Skeletal muscle satellite cell (primary cell): ENCODE data around the gene PLXDC1.

Source experiments
- H3K27me3 ChIP-seq: 2 replicates; pipeline ENCODE4 v1.7.0; 2013; ENCODE audit warnings: low read length; ENCODE audit not compliant: control insufficient read depth, insufficient read depth
- H3K36me3 ChIP-seq: 2 replicates; pipeline ENCODE4 v1.7.0; 2013; ENCODE audit warnings: mild to moderate bottlenecking, control low read depth, low read length; ENCODE audit not compliant: insufficient read depth
- H3K4me1 ChIP-seq: 2 replicates; pipeline ENCODE4 v1.7.0; 2013; ENCODE audit warnings: low read length; ENCODE audit not compliant: control insufficient read depth, insufficient read depth
- H3K4me2 ChIP-seq: 2 replicates; pipeline ENCODE4 v1.7.0; 2013; ENCODE audit warnings: mild to moderate bottlenecking, low read length
- H3K4me3 ChIP-seq: 2 replicates; pipeline ENCODE4 v1.7.0; 2013; ENCODE audit warnings: low read length
- H3K9ac ChIP-seq: 2 replicates; pipeline ENCODE4 v1.7.0; 2013; ENCODE audit warnings: mild to moderate bottlenecking, low read depth, low read length, moderate library complexity
- H3K9me3 ChIP-seq: replicated peaks from 2 replicates; pipeline ENCODE4 v1.7.0; 2013; ENCODE audit warnings: mild to moderate bottlenecking, control low read depth, low read length

PLXDC1 gene

GRCh38 chr17:39194089-39194984 lies 42.9 kb upstream of the PLXDC1 start:
- Histone ChIP-seq H3K9ac (no peak overlapping the region), H3K4me1 (peaks cover 34% of the 10 kb centered on the region), H3K4me2 (peak overlapping the region; percentile 85), H3K4me3 (peak overlapping the region; percentile 88), H3K36me3 (peaks cover 33% of the 10 kb centered on the region), H3K27me3 (no peaks in the 10 kb centered on the region), H3K9me3 (no peaks in the 10 kb centered on the region)

- Histone ChIP-seq H3K4me1 (peaks cover 34% of the 10 kb centered on the region), H3K9ac (no peak overlapping the region), H3K36me3 (peaks cover 38% of the 10 kb centered on the region), H3K27me3 (no peaks in the 10 kb centered on the region), H3K9me3 (no peaks in the 10 kb centered on the region), H3K4me2 (no peak overlapping the region), H3K4me3 (no peak overlapping the region)
Observed at GRCh38 chr17:39193346-39193745, 41.9 kb upstream of the PLXDC1 start.

GRCh38 chr17:39192901-39193300 lies 41.5 kb upstream of the PLXDC1 start:
- no peak overlapping the region for H3K4me2 ChIP-seq
- no peak overlapping the region for H3K9ac ChIP-seq
- no peaks in the 10 kb centered on the region for H3K9me3 ChIP-seq
- peaks cover 42% of the 10 kb centered on the region for H3K36me3 ChIP-seq
- H3K27me3 ChIP-seq = no peaks in the 10 kb centered on the region
- H3K4me3 ChIP-seq = no peak overlapping the region
- peaks cover 30% of the 10 kb centered on the region for H3K4me1 ChIP-seq

DNA sequence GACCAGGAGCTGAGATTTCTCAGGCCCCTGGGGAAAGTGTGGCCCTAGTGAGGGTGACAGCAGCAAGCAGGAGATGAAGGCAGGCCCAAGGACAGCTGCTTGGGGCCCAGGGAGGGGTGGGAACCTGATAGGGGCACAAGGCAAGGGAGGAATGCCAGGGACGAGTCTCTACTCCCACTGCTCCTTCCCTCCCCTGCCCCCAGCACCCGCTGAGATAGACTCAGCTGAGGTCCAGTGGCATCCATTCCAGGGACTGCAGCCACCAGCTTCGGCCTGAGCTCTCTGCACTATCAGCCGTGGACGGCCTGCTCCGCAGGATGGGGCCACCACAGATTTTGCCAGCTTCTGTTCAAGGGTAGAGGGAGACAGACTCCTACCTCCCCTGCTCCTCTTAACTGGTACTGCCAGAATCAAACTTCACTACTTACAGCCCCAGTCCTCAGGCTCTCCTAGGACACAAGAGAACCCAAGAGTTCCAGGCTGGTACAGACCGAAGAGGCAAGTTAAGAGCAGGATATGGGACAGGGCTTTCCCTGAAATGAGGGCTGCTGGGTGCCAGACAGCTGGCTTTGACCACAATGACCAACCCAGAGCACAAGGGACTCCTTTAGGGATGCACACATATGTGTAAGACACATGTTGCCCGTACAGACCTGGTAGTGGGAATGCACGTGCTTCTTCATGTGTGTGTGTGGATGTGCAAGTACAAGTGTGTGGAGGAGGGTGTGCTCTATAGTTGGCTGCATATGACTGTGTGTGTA lies 40.5 kb upstream of the PLXDC1 start:
- H3K9ac ChIP-seq = no peak overlapping the region
- no peak overlapping the region for H3K4me2 ChIP-seq
- no peaks in the 10 kb centered on the region for H3K9me3 ChIP-seq
- peaks cover 28% of the 10 kb centered on the region for H3K4me1 ChIP-seq
- H3K27me3 ChIP-seq = no peaks in the 10 kb centered on the region
- no peak overlapping the region for H3K4me3 ChIP-seq
- H3K36me3 ChIP-seq = peaks cover 50% of the 10 kb centered on the region

DNA sequence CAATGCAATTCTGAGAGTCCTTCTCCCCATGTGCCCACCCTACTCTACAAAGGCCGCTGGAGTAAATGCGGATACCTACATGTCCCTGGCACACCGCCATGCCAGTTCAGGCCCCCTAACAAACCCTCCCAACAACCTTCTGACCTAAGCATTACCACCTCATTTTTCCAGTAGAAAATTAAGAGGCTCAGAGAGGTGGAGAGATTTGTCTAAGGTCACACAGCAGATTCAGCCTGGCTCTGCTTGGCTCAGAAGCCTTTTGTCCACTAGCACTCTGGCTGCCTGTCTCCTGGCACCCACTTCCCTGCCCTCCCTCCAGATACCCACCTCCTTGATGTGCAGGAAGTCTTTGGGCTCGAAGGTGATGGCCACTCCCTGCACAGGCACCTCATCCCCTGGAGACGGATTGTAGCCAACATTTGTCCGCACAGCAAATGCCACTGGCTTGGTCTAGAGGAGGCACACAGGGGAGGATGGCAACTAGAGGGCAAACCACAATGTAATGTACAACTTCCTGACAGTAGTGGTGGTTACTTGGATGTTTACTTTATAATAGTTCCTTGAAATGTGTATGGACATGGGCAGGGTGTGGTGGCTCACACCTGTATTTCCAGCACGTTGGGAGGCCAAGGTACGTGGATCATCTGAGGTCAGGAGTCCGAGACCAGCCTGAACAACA lies 35.9 kb upstream of the PLXDC1 start:
- Histone ChIP-seq H3K9me3 (no peaks in the 10 kb centered on the region), H3K4me2 (no peak overlapping the region), H3K36me3 (peaks cover 72% of the 10 kb centered on the region), H3K4me1 (no peaks in the 10 kb centered on the region), H3K27me3 (no peaks in the 10 kb centered on the region), H3K9ac (no peak overlapping the region), H3K4me3 (no peak overlapping the region)

GRCh38 chr17:39186481-39187002 lies 35.1 kb upstream of the PLXDC1 start:
- Histone ChIP-seq H3K36me3 (peaks cover 70% of the 10 kb centered on the region), H3K9ac (no peak overlapping the region), H3K4me2 (no peak overlapping the region)

GRCh38 chr17:39183720-39184119 lies 32.3 kb upstream of the PLXDC1 start:
- no peak overlapping the region for H3K9ac ChIP-seq
- peaks cover 67% of the 10 kb centered on the region for H3K36me3 ChIP-seq
- H3K4me2 ChIP-seq = no peak overlapping the region
- no peak overlapping the region for H3K4me3 ChIP-seq
- H3K27me3 ChIP-seq = no peaks in the 10 kb centered on the region
- no peaks in the 10 kb centered on the region for H3K9me3 ChIP-seq
- peaks cover 2% of the 10 kb centered on the region for H3K4me1 ChIP-seq

More at GRCh38 chr17:39186481-39187002, 35.1 kb upstream of the PLXDC1 start:
- no peaks in the 10 kb centered on the region for H3K27me3 ChIP-seq
- no peaks in the 10 kb centered on the region for H3K4me1 ChIP-seq
- no peak overlapping the region for H3K4me3 ChIP-seq
- H3K9me3 ChIP-seq = no peaks in the 10 kb centered on the region

GRCh38 chr17:39183045-39183444 lies 31.6 kb upstream of the PLXDC1 start:
- peaks cover 61% of the 10 kb centered on the region for H3K36me3 ChIP-seq
- H3K27me3 ChIP-seq = no peaks in the 10 kb centered on the region
- no peaks in the 10 kb centered on the region for H3K9me3 ChIP-seq
- H3K4me1 ChIP-seq = peaks cover 8% of the 10 kb centered on the region
- no peak overlapping the region for H3K4me3 ChIP-seq
- no peak overlapping the region for H3K4me2 ChIP-seq
- no peak overlapping the region for H3K9ac ChIP-seq

GRCh38 chr17:39181303-39181702 lies 29.9 kb upstream of the PLXDC1 start:
- Histone ChIP-seq H3K4me1 (peaks cover 11% of the 10 kb centered on the region), H3K4me3 (no peak overlapping the region), H3K9me3 (no peaks in the 10 kb centered on the region), H3K4me2 (no peak overlapping the region), H3K9ac (no peak overlapping the region), H3K36me3 (peaks cover 63% of the 10 kb centered on the region), H3K27me3 (no peaks in the 10 kb centered on the region)

DNA sequence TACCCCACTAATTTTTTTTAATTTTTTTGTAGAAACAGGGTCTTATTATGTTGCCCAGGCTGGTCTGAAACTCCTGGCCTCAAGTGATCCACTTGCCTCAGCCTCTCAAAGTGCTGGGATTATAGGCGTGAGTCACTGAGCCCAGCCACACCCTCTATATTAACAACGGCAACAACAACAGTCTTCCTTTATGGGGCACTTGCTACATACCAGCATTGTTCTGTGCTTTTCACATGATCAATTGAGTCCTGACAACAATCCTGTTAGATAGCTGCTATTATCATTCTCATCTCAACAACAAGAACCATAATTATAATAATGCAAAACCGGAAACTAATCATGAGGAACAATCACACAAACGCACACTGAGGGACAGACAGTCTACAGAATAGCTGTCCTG lies 27.1 kb upstream of the PLXDC1 start:
- no peaks in the 10 kb centered on the region for H3K9me3 ChIP-seq
- no peak overlapping the region for H3K9ac ChIP-seq
- H3K4me3 ChIP-seq = no peak overlapping the region
- H3K36me3 ChIP-seq = peaks cover 58% of the 10 kb centered on the region
- no peaks in the 10 kb centered on the region for H3K27me3 ChIP-seq
- no peak overlapping the region for H3K4me2 ChIP-seq
- H3K4me1 ChIP-seq = peaks cover 14% of the 10 kb centered on the region

DNA sequence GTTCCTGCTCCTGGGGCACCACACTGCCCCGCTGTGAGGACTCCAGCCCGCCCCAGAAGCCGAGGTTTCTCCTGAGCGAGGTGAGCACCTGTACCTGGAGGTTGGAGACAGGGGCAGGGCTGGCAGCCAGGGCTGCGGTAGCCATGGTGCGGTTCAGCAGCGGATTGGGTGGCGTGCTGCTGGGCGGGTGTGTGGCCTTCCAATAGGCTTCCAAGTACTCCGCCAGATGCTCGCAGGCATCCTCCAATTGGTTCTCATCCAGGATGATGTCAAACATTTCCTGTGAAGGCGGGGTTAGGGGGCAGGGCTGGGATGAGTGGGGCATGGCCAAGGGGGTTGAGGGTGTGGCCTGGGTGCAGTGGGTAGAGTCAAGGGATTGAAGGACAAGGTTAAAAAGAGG lies 25.8 kb upstream of the PLXDC1 start:
- Histone ChIP-seq H3K9me3 (no peaks in the 10 kb centered on the region), H3K27me3 (no peaks in the 10 kb centered on the region), H3K9ac (no peak overlapping the region), H3K4me2 (no peak overlapping the region), H3K4me3 (no peak overlapping the region), H3K4me1 (peaks cover 14% of the 10 kb centered on the region), H3K36me3 (peaks cover 49% of the 10 kb centered on the region)
